Measurements from ENCODE around the gene AKAP9.
"Not testable (repeated sequence)": the region's sequence is repeated elsewhere in the genome, so short reads cannot be mapped to it uniquely, and the experiment has no call there.

The AKAP9 gene

GRCh38 chr7:91940572-91941341, at the start of gene AKAP9:
Gene AKAP9, plus strand, starts transcription at chr7:91940862. Its CDS starts 238 bp downstream, at chr7:91941100.
- DNase-seq, result peak; percentile 95

GRCh38 chr7:91892099-91892705, 48.5 kb upstream of the AKAP9 start:
- peak; percentile 88 for DNase-seq

DNA sequence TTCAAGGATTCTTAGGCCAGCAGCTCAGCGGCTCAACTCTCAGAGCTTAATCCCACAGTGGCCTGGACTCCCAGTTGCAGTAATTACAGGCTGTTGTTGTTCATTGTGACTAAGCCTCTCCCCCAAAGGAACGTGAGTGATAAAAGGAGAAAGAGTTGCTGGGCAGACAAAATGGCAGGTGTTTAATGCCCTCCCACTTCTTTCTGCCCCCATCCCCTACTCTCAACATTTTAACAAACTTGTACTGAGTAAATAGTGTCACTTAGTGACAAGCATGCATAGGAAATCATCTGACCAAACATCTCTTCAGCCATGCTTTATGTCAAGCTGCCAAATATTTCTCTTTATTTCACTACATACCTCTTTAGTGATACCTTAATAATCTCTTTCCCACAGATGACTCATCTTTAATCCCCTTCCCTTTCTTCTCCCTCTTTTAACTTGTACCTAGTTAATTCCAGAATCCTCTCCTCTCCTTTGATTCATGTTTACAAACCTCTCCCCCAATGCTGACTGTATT, 47.8 kb upstream of the AKAP9 start:
- DNase-seq, result peak; percentile 93

DNA sequence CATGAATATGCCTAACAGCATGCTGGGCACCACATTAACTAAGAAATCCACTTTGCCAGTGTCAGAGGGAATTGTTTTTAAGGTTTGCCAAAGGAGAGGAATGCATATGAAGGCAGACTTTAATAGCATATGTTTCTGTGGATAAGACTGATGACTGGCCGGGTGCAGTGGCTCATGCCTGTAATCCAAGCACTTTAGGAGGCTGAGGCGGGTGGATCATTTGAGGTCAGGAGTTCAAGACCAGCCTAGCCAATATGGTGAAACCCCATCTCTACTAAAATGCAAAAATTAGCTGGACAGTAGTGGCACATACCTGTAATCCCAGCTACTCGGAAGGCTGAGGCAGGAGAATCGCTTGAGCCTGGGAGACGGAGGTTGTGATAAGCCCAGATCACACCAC, 47.0 kb upstream of the AKAP9 start:
- DNase-seq, result not testable (repeated sequence)

DNA sequence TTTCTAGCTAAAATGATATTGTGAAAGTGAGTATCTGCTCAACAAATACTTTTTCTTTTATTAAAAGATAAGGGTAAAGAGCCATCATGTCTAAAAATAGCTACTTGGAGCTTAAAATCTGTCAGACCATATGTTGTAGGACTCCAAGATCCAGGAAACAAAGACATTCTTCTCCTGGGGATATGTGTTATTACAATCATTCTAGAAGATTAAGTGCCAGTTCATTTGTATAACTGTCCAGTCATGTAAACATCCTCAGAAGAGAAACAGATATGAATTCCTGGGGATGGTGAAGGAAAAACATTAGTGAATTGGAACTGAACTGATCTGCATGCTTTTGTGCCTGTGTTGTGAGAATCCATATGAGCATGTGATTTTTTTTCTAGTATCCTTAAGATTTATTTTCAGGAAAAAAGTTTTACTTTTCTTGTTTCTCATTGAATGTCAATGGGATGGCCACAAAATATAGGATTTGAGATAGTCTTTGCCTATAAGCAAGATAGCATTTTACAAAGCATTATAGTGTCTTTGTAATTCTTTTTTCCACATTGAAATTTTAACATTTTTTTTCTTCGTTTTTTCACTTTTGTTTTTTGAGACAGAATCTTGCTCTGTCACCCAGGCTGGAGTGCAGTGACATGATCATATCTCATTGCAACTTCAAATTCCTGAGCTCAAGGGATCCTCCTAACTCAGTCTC, 45.7 kb upstream of the AKAP9 start:
- peak; percentile 37 for DNase-seq

DNA sequence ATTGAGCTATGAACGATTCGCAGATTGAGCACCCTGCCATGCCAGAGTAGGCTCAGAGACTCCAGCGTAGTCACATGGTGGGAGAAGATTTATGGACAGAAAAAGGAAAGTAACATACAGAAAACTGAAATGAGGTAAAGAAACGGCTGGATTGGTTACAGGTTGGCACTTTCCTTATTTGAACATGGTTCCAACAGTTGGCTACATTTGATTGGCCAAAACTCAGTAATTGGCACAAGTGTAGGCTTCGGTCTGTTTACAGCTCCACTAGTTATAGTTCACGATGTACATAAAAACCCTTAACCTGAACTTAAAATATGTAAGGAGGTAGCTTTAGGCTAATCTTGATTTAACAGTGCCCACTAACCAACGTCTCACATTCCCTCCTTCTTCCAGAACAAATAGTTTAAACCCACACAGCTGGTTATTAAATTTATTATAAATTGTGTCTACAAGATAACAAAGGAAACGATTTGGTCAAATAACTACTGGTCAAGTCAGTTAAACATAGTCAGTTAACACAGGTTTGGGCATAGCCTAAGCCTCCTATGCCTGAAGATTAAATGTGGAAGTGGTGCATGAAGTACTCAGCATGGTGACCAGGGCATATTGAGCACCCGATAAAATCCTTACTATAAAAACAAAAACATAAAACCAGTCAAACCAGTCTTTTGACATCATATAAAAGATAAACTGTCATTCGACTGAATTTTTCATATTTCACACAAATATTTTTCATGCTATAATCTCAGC, 42.2 kb upstream of the AKAP9 start:
- peak; percentile 37 for DNase-seq

DNA sequence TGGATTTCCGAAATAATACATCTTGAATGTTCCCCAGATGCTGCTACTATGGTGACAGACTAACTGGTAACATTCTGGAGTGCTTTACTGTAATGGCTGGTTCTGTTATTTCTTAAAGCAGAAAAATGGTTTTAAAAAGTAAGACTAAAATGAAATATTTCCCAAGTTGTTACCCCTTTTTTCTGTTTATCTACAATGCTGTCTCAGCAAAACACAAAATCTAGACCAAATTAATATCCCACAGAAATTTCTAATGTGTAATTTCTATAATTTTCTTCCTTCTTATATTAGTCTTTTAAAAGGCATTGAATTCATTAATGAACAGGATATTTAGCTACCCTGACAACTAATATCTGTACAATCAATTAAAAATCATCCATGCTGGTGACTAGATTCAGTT, 41.1 kb upstream of the AKAP9 start:
- DNase-seq, result no peak

GRCh38 chr7:91910171-91910570, 30.5 kb upstream of the AKAP9 start:
- no peak for DNase-seq

DNA sequence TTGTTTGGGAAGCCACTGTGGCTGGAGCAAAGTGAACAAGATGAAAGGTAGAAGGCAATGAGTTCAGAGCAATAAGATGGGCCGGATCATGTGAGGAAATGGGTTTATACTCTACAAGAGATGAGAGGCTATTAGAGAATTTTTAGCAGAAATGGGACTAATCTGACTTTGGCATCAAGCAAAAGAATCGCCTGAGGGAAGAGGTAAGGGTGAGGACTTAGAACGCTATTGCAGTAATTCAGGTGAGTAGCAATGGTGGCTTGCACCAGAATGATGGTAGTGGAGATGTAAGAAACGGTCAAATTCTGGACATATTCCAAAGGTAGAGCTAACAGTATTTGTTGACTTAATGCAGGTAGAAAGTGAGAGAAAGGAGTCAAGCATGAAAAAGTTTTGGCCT, 29.5 kb upstream of the AKAP9 start:
- DNase-seq, result no peak

- DNase-seq, result no peak
Observed at GRCh38 chr7:91912494-91912893, 28.2 kb upstream of the AKAP9 start.

DNA sequence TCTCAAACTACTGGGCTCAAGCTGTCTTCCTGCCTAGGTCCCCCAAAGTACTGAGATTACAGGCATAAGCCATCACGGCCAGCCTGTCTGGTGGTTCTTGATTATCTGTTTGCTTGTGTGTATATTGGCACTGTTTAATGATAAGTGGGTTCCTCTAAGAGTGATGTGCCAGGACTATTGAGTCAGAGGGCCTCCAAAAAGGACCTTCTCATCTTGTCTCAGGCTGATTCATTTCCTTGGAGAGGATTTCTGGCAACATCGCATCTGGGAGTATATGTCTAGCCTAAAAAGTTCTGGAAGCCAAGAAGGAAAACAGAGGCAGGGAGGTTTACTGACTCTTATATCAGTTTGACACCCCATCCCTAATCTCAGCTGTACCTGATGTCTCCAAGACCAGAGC, 27.1 kb upstream of the AKAP9 start:
- no peak for DNase-seq

DNA sequence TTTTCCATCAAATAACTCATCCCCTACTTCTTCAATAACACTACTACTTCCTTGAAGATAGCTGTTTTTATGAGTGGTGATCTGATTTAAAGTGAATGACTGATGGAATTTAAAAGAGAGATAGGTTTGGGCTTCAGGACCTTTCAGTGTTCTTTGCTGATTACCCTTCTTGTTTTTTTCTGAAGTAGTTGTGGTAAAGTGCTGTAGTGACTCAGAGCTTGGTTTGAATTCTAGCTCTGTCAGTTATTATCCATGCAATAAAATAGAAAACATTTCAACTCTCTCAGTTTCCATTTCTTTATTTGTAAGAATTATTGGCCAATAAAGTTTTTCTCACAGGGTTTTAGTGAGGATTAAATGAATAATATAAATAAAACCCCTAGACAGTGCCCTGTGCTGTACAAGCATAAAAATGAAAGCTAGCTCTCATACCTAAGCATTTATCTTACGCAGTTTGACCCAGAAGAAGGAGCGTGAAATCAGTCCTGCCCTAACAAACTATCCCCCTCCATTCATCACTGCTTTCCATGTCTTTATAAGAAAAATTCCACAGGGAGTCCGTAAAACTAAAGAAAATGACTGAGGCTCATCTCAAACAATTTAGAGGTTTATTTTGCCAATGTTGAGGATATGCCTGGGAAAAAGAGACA, 25.1 kb upstream of the AKAP9 start:
- DNase-seq, result no peak

DNA sequence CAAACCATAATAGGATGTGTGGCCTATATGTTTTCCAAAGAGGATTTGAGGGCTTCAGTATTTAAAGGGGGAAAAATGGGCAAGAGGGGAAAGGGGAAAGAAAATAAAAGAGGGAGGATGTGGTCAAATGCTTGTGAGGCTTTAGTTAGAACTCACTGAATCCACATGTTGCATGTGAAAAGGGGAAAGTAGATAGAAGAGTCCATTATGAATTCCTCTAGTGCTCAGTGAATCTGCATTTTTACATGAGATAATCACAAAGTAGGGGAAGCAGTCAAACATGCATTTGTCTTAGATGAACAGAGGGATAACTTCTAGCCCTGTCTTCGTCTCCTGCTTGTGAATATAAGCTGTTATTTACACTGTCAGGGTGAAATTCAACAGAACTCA, 24.6 kb upstream of the AKAP9 start:
- no peak for DNase-seq

GRCh38 chr7:91918356-91918755, 22.3 kb upstream of the AKAP9 start:
- no peak for DNase-seq

- DNase-seq, result no peak
Observed at GRCh38 chr7:91922857-91923256, 17.8 kb upstream of the AKAP9 start.

- DNase-seq, result peak; percentile 13
Observed at GRCh38 chr7:91927912-91928311, 12.8 kb upstream of the AKAP9 start.

- DNase-seq, result peak; percentile 46
Observed at GRCh38 chr7:91929463-91929862, 11.2 kb upstream of the AKAP9 start.

DNA sequence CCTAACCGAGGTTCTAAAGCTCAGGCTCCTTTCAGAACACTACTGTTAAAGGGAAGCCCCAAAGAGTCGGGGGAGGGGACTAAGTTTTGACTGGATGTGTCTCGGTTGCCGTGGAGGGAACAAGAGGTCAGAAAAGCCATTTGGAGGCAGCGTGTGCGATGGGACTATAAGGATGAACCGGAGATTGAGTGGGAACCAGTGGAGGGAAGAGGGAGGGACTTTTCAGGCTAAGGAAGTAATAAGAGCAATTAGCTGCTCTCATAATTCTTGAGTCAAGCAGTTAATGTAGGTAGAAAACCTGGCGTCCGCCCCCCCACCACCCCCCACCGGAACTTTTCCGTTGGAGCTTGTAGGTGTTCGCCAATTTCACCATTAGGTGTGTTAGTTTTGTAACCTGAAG, 491 bp upstream of the AKAP9 start:
- peak; percentile 75 for DNase-seq

DNA sequence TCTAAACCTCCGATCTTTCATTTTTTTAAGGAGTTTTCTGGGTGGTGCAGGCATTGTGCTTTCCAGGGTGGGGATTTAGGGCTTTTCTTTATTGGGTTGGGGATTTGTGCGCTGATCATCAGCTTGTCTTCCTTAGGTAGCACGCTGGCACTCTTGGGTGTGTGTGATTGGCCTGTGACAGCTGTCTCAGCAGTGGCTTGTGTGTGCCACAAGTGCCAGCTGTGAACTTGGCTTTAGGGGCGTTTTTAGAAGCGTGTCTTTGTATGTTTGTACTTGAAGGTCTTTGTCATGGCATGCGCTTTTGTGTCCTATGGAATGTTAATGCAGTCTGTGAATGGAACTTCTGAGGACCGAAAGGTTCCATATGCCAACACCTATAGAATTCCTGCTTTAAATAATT, 788 bp downstream of the AKAP9 start:
- DNase-seq, result peak; percentile 82

DNA sequence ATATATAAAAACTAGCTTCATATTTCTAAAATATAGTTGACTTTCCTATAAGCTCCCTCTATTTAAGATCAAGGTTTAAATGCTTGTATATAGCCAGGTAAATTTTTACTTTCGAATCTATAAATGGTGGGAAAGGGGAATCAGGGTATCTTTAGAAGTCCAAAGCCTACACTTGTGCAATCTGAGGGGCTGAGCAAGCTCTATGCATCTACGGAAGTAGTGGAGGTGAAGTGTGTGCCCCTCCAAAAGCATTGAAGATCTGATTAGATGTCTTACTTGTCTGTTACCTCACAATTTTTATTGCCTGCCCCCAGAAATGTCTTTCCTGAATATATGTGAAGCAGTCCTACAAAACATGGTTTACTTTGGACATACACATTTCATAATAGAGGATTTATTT, 1.6 kb downstream of the AKAP9 start:
- DNase-seq, result peak; percentile 14

DNA sequence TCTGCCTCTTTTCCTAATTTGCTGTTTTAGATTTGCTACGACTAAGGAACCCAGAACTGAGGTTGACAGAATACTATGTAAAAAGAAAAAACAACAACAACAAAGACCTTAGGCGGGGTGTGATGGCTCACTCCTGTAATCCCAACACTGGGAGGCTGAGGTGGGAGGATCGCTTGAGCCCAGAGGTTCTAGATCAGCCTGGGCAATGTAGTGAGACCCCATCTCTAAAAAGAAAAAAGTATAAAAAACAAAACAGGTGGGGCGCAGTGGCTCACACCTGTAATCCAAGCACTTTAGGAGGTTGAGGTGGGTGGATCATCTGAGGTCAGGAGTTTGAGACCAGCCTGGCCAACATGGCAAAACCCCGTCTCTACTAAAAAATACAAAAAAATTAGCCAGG, 4.3 kb downstream of the AKAP9 start:
- not testable (repeated sequence) for DNase-seq

DNA sequence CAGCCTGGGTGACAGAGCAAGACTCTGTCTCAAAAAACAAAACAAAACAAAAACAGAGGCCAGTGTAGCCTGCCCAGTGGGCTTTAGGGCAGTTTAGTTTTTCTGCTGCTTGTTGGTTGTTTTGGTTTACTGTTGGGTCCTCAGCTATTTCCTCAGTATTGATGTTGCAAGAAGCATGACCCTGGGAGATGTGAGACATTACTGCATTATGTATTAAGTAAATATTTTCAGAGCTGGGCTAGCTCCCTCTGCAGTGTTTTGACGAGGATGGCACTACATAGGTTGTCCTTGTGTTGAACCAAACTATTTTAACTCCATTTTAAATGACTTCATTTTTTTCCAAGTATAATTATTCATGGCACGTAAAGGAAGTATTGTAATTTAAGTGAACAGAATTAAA, 4.8 kb downstream of the AKAP9 start:
- peak; percentile 29 for DNase-seq

DNA sequence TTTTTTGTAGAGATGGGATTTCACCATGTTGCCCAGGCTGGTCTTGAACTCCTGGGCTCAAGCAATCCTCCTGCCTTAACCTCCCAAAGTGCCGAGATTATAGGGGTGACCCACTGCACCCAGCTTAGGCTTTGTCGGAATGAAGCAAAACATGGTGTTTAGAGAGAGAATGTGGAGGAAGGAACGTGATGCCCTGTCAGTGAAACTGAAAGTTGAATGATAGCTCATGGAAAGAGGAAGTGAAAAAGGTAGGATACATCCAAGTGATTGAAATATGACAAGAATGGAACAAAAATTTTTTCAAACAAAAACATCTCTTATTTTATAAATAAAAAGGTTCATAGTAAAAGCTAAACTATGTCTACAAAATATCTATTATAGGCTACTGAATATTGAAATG, 5.9 kb downstream of the AKAP9 start:
- no peak for DNase-seq
